ENCODE data around the gene MAN1A1.

The MAN1A1 gene

GRCh38 chr6:119201480-119201879, 148.1 kb downstream of the MAN1A1 start:
- H3K4me1 ChIP-seq (ENCODE audit: control insufficient read depth, insufficient read depth, low read length) = no peaks in the 10 kb centered on the region
- no CpG with 5 or more reads among the region's 1 CpG for WGBS (ENCODE audit: insufficient coverage, insufficient read length)
- DNase-seq (ENCODE audit: low read depth, low spot score) = no peak
- H3K36me3 ChIP-seq (ENCODE audit: control insufficient read depth, insufficient read depth, low read length) = no peaks in the 10 kb centered on the region
- no peaks in the 10 kb centered on the region for H3K9me3 ChIP-seq (ENCODE audit: control insufficient read depth, insufficient read depth, low read length)
- no peak overlapping the region for H3K27ac ChIP-seq (ENCODE audit: low read length)
- H3K27me3 ChIP-seq (ENCODE audit: control insufficient read depth, insufficient read depth, low read length) = no peaks in the 10 kb centered on the region
- H3K4me3 ChIP-seq (ENCODE audit: low read length) = no peak overlapping the region

DNA sequence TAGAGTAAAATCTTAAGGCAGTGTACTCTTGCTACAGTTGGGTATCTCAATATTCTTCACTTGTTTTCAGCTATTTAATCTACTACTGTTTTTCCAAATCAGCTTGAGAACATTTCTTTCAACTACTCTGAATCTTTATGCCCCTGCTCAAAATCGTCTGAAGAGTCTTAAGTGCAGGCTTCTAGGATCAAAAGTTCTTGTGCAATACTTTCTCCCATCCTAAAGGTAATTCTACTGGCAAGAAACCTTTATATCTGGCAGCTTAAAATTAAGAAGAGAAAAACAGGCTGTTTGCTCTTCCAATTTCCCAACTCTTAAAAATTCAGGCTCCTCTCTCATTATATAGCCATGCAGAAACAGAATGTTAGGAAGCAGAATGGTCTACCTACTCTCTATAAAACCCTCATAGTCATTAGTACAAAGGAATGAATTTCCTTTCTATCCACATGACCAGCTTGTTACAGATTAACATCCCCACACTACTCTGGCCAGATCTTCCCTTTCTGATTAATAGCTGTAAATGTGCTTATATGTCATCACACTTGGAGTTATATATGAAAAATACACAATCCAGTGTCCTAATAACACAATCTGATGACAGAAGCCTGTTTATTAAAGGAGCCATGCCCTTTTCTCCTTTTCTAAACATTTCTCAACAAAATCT, 148.9 kb downstream of the MAN1A1 start:
- DNase-seq (ENCODE audit: low read depth, low spot score) = no peak
- no peaks in the 10 kb centered on the region for H3K9me3 ChIP-seq (ENCODE audit: control insufficient read depth, insufficient read depth, low read length)
- WGBS (ENCODE audit: insufficient coverage, insufficient read length) = no CpG with 5 or more reads among the region's 1 CpG
- H3K4me3 ChIP-seq (ENCODE audit: low read length) = no peak overlapping the region
- H3K4me1 ChIP-seq (ENCODE audit: control insufficient read depth, insufficient read depth, low read length) = no peaks in the 10 kb centered on the region
- no peak overlapping the region for H3K27ac ChIP-seq (ENCODE audit: low read length)
- H3K27me3 ChIP-seq (ENCODE audit: control insufficient read depth, insufficient read depth, low read length) = no peaks in the 10 kb centered on the region
- no peaks in the 10 kb centered on the region for H3K36me3 ChIP-seq (ENCODE audit: control insufficient read depth, insufficient read depth, low read length)

DNA sequence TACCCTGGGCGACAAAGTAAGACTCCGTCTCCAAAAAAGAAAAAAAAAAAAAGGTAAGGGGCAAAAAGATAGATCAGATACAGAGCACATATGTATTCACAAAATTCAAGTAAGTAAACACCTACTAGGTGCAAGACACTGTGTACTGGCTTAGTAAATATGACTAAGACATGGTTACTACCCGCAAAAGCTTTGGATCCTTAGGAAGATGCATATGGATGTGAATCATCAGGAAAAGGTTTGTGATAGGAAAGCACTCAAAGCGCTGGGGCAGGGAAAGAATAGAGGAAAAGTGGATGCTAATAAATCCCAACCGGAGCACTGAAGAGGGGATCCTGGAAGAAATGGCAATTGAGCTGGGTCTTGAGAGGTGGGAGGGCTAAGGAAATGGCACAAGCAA, 152.3 kb downstream of the MAN1A1 start:
- Histone ChIP-seq H3K4me1 (ENCODE audit: control insufficient read depth, insufficient read depth, low read length) (no peaks in the 10 kb centered on the region), H3K27me3 (ENCODE audit: control insufficient read depth, insufficient read depth, low read length) (no peaks in the 10 kb centered on the region), H3K36me3 (ENCODE audit: control insufficient read depth, insufficient read depth, low read length) (no peaks in the 10 kb centered on the region), H3K4me3 (ENCODE audit: low read length) (no peak overlapping the region), H3K27ac (ENCODE audit: low read length) (no peak overlapping the region), H3K9me3 (ENCODE audit: control insufficient read depth, insufficient read depth, low read length) (no peaks in the 10 kb centered on the region)
- no peak for DNase-seq (ENCODE audit: low read depth, low spot score)
- no CpG with 5 or more reads among the region's 5 CpGs for WGBS (ENCODE audit: insufficient coverage, insufficient read length)

DNA sequence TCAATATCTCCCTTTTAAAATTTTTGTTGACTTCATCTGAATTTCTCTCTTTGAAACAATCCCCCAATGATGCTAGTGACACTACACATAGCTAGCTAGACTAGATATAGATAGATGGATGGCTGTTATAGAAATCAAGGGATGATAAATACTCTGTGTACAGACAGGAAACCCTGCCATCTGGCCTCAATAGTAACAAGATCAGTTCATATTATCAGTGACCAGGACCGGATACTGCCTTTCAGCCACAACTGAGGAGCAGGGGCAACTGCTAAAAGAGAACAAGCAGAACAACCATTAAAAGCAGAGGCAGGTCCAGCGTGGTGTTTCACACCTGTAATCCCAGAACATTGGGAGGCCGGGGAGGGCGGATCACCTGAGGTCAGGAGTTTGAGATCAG, 152.8 kb downstream of the MAN1A1 start:
- Histone ChIP-seq H3K9me3 (ENCODE audit: control insufficient read depth, insufficient read depth, low read length) (no peaks in the 10 kb centered on the region), H3K4me3 (ENCODE audit: low read length) (no peak overlapping the region), H3K4me1 (ENCODE audit: control insufficient read depth, insufficient read depth, low read length) (no peaks in the 10 kb centered on the region), H3K36me3 (ENCODE audit: control insufficient read depth, insufficient read depth, low read length) (no peaks in the 10 kb centered on the region), H3K27me3 (ENCODE audit: control insufficient read depth, insufficient read depth, low read length) (no peaks in the 10 kb centered on the region), H3K27ac (ENCODE audit: low read length) (no peak overlapping the region)
- no peak for DNase-seq (ENCODE audit: low read depth, low spot score)
- WGBS (ENCODE audit: insufficient coverage, insufficient read length) = no CpG with 5 or more reads among the region's 4 CpGs

- WGBS (ENCODE audit: insufficient coverage, insufficient read length) = no CpG with 5 or more reads among the region's 5 CpGs
- no peaks in the 10 kb centered on the region for H3K36me3 ChIP-seq (ENCODE audit: control insufficient read depth, insufficient read depth, low read length)
- H3K27ac ChIP-seq (ENCODE audit: low read length) = no peak overlapping the region
- H3K4me1 ChIP-seq (ENCODE audit: control insufficient read depth, insufficient read depth, low read length) = no peaks in the 10 kb centered on the region
- no peaks in the 10 kb centered on the region for H3K9me3 ChIP-seq (ENCODE audit: control insufficient read depth, insufficient read depth, low read length)
- no peak for DNase-seq (ENCODE audit: low read depth, low spot score)
- no peak overlapping the region for H3K4me3 ChIP-seq (ENCODE audit: low read length)
- no peaks in the 10 kb centered on the region for H3K27me3 ChIP-seq (ENCODE audit: control insufficient read depth, insufficient read depth, low read length)
Measured at GRCh38 chr6:119195848-119196247, 153.7 kb downstream of the MAN1A1 start.

DNA sequence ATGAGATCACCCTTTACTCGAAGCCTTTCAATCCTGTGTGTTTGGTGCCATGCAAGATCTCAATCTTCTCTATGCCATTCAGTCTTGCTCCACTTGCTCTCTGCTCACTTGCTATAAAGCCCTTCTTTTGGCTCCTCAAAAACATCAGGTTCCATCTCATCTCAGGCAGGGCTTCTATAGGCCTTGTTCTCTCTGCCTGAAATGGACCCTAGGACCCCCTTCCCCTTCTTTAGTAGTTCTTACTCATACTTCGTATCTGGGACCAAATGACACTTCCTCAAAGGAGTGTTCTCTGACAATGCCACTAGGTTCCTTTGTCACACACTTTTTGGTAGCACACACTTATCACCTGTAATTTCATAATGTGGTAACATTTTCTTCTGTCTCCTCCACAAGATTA, 154.4 kb downstream of the MAN1A1 start:
- no peaks in the 10 kb centered on the region for H3K27me3 ChIP-seq (ENCODE audit: control insufficient read depth, insufficient read depth, low read length)
- H3K4me1 ChIP-seq (ENCODE audit: control insufficient read depth, insufficient read depth, low read length) = no peaks in the 10 kb centered on the region
- no peaks in the 10 kb centered on the region for H3K9me3 ChIP-seq (ENCODE audit: control insufficient read depth, insufficient read depth, low read length)
- no peak overlapping the region for H3K27ac ChIP-seq (ENCODE audit: low read length)
- no peaks in the 10 kb centered on the region for H3K36me3 ChIP-seq (ENCODE audit: control insufficient read depth, insufficient read depth, low read length)
- DNase-seq (ENCODE audit: low read depth, low spot score) = no peak
- H3K4me3 ChIP-seq (ENCODE audit: low read length) = no peak overlapping the region
- no CpG with 5 or more reads among the region's 2 CpGs for WGBS (ENCODE audit: insufficient coverage, insufficient read length)

- DNase-seq (ENCODE audit: low read depth, low spot score) = no peak
- no peaks in the 10 kb centered on the region for H3K9me3 ChIP-seq (ENCODE audit: control insufficient read depth, insufficient read depth, low read length)
- H3K4me3 ChIP-seq (ENCODE audit: low read length) = no peak overlapping the region
- no peak overlapping the region for H3K27ac ChIP-seq (ENCODE audit: low read length)
- H3K27me3 ChIP-seq (ENCODE audit: control insufficient read depth, insufficient read depth, low read length) = no peaks in the 10 kb centered on the region
- H3K4me1 ChIP-seq (ENCODE audit: control insufficient read depth, insufficient read depth, low read length) = no peaks in the 10 kb centered on the region
- no peaks in the 10 kb centered on the region for H3K36me3 ChIP-seq (ENCODE audit: control insufficient read depth, insufficient read depth, low read length)
Measured at GRCh38 chr6:119193707-119194106, 155.9 kb downstream of the MAN1A1 start.

DNA sequence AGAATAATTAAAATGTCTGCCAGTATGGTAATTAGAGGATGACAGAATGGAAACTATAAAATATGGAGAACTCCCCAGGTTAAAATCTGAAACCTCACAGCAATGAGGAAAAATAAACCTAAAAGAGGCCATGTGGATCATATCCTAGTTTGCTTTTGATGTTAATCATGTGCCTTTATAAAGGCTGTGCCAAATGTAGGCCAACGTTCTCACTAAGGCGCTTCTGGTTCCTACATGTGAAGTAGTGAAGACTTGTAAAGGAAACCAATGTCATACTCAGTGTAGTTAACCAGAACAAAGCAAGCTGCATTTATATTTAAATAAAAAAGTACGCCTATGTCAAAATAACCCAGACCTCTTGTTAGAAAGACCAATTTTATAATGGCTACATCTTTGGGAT, 157.4 kb downstream of the MAN1A1 start:
- WGBS (ENCODE audit: insufficient coverage, insufficient read length) = no CpG with 5 or more reads among the region's 3 CpGs
- H3K27ac ChIP-seq (ENCODE audit: low read length) = no peak overlapping the region
- no peaks in the 10 kb centered on the region for H3K27me3 ChIP-seq (ENCODE audit: control insufficient read depth, insufficient read depth, low read length)
- H3K9me3 ChIP-seq (ENCODE audit: control insufficient read depth, insufficient read depth, low read length) = no peaks in the 10 kb centered on the region
- no peaks in the 10 kb centered on the region for H3K4me1 ChIP-seq (ENCODE audit: control insufficient read depth, insufficient read depth, low read length)
- no peaks in the 10 kb centered on the region for H3K36me3 ChIP-seq (ENCODE audit: control insufficient read depth, insufficient read depth, low read length)
- DNase-seq (ENCODE audit: low read depth, low spot score) = no peak
- H3K4me3 ChIP-seq (ENCODE audit: low read length) = no peak overlapping the region

DNA sequence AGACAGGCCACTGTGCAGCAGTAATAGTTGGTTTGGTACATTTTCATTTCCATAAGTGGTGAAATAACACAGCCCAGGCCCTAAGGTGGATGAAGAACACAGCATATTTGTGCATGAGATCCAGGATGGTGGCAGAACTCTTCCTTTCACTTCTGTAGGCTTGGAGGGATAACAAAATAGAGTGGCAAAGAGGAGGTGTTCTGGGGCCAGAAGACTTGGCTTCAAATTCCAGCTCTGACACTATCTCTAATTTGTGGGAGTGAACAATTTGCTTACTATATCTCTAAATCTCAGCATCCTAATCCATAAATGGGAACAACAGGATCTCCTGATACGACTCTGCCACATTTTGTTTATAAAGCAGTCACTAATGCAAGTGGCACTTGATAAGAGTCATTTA, 159.4 kb downstream of the MAN1A1 start:
- Histone ChIP-seq H3K4me3 (ENCODE audit: low read length) (no peak overlapping the region), H3K36me3 (ENCODE audit: control insufficient read depth, insufficient read depth, low read length) (no peaks in the 10 kb centered on the region), H3K4me1 (ENCODE audit: control insufficient read depth, insufficient read depth, low read length) (0 out of 2 replicates have a peak, but pooled peaks cover 1% of the 10 kb centered on the region), H3K27me3 (ENCODE audit: control insufficient read depth, insufficient read depth, low read length) (no peaks in the 10 kb centered on the region), H3K27ac (ENCODE audit: low read length) (no peak overlapping the region), H3K9me3 (ENCODE audit: control insufficient read depth, insufficient read depth, low read length) (no peaks in the 10 kb centered on the region)
- DNase-seq (ENCODE audit: low read depth, low spot score) = no peak
- WGBS (ENCODE audit: insufficient coverage, insufficient read length) = no CpG with 5 or more reads among the region's 1 CpG

DNA sequence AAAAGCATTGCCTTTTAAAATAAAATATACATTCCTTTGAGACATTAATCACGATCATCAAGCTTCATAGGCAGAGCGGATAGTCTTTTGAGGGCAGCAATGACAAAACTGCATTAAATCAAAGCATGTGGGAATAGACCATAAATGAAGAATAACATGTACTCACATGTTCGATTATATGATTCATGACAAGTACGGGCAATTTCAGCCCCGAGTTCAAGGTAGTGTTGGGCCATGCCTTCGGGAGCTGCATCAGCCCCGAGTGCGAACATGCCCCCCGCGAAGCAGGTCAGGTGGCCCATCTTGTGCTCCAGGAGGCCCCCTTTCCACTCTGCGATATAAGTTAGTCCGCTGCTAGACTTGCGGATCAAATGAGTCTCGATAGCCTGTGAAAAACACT, 160.1 kb downstream of the MAN1A1 start:
- H3K4me3 ChIP-seq (ENCODE audit: low read length) = no peak overlapping the region
- no peaks in the 10 kb centered on the region for H3K27me3 ChIP-seq (ENCODE audit: control insufficient read depth, insufficient read depth, low read length)
- H3K4me1 ChIP-seq (ENCODE audit: control insufficient read depth, insufficient read depth, low read length) = 0 out of 2 replicates have a peak, but pooled peaks cover 1% of the 10 kb centered on the region
- no peak overlapping the region for H3K27ac ChIP-seq (ENCODE audit: low read length)
- no peaks in the 10 kb centered on the region for H3K9me3 ChIP-seq (ENCODE audit: control insufficient read depth, insufficient read depth, low read length)
- no peaks in the 10 kb centered on the region for H3K36me3 ChIP-seq (ENCODE audit: control insufficient read depth, insufficient read depth, low read length)
- no peak for DNase-seq (ENCODE audit: low read depth, low spot score)
- no CpG with 5 or more reads among the region's 14 CpGs for WGBS (ENCODE audit: insufficient coverage, insufficient read length)

GRCh38 chr6:119187596-119187995, 162.0 kb downstream of the MAN1A1 start:
- H3K9me3 ChIP-seq (ENCODE audit: control insufficient read depth, insufficient read depth, low read length) = no peaks in the 10 kb centered on the region
- H3K4me1 ChIP-seq (ENCODE audit: control insufficient read depth, insufficient read depth, low read length) = 0 out of 2 replicates have a peak, but pooled peaks cover 1% of the 10 kb centered on the region
- no peak overlapping the region for H3K27ac ChIP-seq (ENCODE audit: low read length)
- H3K36me3 ChIP-seq (ENCODE audit: control insufficient read depth, insufficient read depth, low read length) = no peaks in the 10 kb centered on the region
- WGBS (ENCODE audit: insufficient coverage, insufficient read length) = no CpG with 5 or more reads among the region's 1 CpG
- no peak for DNase-seq (ENCODE audit: low read depth, low spot score)
- no peak overlapping the region for H3K4me3 ChIP-seq (ENCODE audit: low read length)
- H3K27me3 ChIP-seq (ENCODE audit: control insufficient read depth, insufficient read depth, low read length) = no peaks in the 10 kb centered on the region
